IPS DF 19.7 (cell line): ENCODE results near the gene ADAM23.
"Not testable (repeated sequence)": the region's sequence is repeated elsewhere in the genome, so short reads cannot be mapped to it uniquely, and the experiment has no call there.

Source experiments
- DNase-seq: peaks from one replicate; pipeline ENCODE4 v3.0.0-alpha.2; 2013; ENCODE audit warnings: low read depth, low spot score

The ADAM23 gene

GRCh38 chr2:206442833-206443734, at the start of gene ADAM23:
ADAM23 (plus strand) TSS chr2:206443532; CDS start chr2:206443867, 335 bp downstream.
- peak; percentile 35 for DNase-seq

GRCh38 chr2:206396211-206396610, 47.1 kb upstream of the ADAM23 start:
- no peak for DNase-seq

DNA sequence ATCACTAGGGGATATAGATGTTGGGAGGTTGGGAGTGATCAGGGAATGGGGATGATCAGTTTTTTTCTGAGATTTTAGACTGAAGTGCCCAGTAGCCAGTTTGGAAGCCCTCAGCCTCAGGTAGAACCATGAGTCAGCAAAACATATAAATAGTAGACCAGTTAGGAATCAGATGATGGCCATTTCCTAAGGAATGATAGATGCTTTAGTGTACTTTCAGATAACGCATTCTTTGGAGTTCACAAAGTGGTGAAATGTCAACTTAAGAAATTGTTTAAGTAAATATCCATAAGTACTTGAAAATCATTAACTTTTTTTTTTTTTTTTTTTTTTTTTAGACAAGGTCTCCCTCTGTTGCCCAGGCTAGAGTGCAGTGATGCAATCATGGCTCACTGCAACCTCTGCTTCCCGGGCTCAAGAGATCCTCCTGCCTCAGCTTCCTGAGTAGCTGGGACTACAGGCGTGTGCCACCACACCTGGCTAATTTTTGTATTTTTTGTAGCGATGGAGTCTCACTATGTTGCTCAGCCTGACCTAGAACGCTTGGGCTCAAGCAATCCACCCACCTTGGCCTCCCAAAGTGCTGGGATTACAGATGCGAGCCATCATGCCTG, 40.3 kb upstream of the ADAM23 start:
- not testable (repeated sequence) for DNase-seq

GRCh38 chr2:206408323-206409320, 34.7 kb upstream of the ADAM23 start:
- DNase-seq: no peak

- no peak for DNase-seq
These were observed 32.6 kb upstream of the ADAM23 start for GRCh38 chr2:206410714-206411113.

GRCh38 chr2:206415618-206416243, 27.6 kb upstream of the ADAM23 start:
- no peak for DNase-seq

DNA sequence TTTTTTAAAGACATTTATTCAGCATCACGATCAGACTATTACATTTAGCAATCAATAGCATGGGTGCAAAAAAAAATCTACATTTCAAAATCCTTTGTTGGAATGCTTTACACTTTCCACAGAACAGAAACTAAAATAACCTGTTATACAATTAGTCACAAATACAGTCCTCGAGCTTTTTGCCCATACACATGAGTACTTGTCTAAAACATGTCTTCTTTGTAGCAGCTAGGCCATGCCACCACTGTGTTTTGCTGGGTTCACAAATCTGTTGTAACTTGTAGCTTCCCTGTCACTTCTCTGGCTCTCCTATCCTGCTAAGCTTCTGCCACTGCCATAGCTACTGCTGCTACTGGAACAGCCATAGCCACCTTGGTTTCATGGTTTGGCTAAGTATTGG, 24.4 kb upstream of the ADAM23 start:
- DNase-seq: no peak

- DNase-seq: no peak
These were observed 22.6 kb upstream of the ADAM23 start for GRCh38 chr2:206420721-206421120.

DNA sequence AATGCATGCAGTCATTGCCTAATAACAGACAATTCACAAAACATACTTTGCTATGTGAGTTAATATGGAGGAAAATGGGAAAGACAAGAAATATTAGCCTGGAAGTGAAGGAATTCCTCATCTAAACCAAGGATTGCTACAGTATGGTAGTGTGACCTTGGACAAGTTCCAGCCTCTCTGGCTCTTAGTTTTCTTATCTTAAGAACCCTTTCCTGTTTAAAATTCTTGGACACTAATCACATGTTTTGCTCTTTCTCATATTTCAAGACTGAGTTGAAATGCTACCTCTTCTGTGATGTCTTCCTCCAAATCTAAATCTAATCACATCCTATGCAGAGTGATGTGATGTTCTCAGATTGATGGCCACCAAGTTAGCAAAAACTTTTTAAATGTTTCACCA, 20.8 kb upstream of the ADAM23 start:
- no peak for DNase-seq

- peak; percentile 50 for DNase-seq
These were observed 20.2 kb upstream of the ADAM23 start for GRCh38 chr2:206423147-206423546.

DNA sequence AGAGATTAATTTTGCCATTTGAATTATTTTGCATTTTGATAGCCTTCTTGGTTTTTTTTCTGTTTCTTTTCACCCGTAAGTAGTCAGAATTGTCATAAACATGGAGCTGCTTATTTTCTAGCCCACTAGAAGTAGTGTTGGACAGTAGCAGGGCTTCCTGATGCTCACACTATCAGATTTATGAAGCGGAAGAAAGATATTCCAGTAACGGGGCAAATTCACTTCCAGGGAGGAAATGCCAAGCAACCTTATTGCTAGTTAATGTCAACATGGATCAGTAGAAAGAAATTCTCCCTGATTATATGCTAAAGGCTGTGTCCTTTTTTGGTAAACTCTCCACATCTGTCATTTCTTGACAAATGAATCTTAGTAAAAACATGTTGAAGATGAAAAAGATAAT, 19.2 kb upstream of the ADAM23 start:
- DNase-seq: no peak

- no peak for DNase-seq
These were observed 14.5 kb upstream of the ADAM23 start for GRCh38 chr2:206428783-206429182.

DNA sequence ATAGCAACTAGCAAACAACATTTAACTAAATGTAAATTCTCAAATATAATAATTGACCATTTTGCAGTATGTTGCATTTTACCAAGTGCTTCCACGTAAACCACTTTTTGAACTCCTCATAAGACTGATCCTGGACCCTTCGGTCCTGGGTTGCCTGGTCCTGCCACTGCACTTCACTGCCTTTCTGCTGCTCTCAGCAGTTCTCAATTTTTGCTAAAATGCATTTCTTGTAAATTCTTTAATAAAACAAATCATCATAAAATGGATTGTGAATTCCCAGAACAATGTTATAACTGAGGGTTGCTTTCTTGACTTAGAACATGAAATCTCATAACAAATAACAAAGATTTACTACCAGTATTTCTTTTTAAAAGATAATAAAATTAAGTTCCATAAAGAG, 12.9 kb upstream of the ADAM23 start:
- no peak for DNase-seq

DNA sequence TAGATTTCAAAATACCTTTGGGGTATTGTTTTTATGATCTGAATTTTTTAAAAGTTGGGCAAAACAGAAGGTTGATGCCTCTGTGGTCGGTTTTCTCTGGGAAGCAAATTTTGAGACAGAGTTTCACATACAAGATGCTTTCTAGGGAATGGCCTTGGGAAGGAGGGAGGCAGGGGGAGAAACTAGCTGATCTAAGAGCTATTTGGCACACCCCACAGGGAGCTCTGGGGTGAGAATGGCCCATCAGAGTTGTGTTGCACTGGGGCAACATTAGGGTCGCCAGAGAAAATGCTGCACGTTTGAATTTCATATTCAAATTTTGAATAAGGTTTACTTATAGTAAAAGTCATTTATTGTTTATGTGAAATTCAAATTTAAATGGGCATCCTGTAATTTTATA, 11.9 kb upstream of the ADAM23 start:
- DNase-seq: no peak

GRCh38 chr2:206432193-206433082, 10.9 kb upstream of the ADAM23 start:
- DNase-seq: no peak

GRCh38 chr2:206433190-206433589, 10.1 kb upstream of the ADAM23 start:
- DNase-seq: no peak

- DNase-seq: no peak
These were observed 9.6 kb upstream of the ADAM23 start for GRCh38 chr2:206433686-206434085.

DNA sequence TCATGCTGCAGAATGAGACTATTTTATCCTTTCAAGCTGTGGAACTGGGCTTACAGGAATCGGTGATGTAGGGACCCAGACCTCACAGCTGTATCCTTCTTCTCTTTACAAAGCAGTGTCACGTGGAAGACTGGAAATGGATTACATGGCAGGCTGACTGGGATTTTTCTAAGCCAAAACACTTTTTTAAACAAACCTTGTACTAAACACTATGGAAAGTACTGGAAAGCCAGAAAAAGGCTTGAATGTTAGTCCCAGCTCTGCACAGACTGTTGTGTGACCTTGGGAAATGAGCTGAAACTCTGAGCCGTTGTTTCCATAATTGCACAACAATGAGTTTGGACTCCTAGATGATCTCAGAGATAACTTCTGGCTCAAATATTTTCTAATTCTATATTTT, 7.6 kb upstream of the ADAM23 start:
- no peak for DNase-seq

DNA sequence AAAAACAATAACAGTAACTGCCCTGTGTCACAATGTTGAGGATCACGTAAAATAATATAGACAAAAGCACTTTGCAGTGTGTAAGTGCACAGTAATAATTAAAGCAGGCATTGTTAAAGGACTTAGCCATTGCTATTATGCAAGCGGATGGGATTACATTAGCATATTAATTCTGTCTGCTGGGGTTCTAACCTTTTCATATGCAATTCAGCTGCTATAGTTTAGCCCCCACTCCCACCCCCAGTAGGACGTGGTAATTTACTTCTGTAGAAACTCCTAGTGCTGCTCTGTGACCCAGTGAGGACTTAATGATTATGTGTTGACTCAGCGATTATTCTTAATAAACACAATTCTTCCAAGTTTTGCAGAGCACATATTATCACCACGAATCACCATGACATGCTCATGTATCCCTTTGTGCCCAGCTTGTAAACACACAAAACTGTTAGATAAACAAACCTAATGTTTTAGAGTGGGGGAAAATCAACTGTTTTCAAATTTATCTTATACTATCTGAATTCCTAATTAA, 5.1 kb upstream of the ADAM23 start:
- no peak for DNase-seq

DNA sequence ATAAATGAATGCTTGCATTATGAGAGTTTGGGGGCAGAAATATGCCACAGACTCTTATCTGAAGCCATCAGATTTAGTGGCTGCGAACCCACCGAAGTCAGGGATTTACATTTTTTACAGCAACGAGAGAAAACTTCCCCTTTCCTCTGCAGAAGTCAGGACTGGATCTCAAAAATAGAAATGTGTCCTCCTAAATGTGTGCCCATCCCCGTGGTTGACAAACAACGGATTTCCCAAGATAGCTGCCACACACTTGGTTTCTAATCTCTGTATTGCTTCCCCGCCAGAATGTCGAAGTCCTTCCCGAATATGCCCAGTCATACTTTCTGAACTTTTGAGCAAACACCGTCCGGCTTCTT, 879 bp upstream of the ADAM23 start:
- DNase-seq: no peak
